HT1080 (cell line): Measurements from ENCODE around the gene EGR1. TPM values are rescaled to one million over a fixed set of nuclear protein-coding genes. Genes with fewer than 3 reads are reported as not detected.
A peak's percentile ranks its signal among the peaks of the same experiment; 100 is the strongest.

Experiments
- DNase-seq: peaks from one replicate; pipeline ENCODE4 v3.0.0-alpha.2; 2015; ENCODE audit warnings: low read depth
- polyA plus RNA-seq, 2 experiments: library from polyadenylated mRNA; depleted of rRNA; stranded (reverse); fragments of >200 nt; gene quantifications; 2 replicates each; pipeline ENCODE4 v1.2.3, GENCODE V29; 2015
- total RNA-seq: library from RNA; depleted of rRNA; stranded (reverse); fragments of >200 nt; shearing (Covaris generic); gene quantifications from 2 replicates; pipeline ENCODE4 v1.2.3, GENCODE V29; 2014; rRNA removed

Gene EGR1
- total RNA-seq, result 0.60 and 0.64 TPM in 2 replicates
- 3.3 and 3.7 TPM in 2 replicates for polyA plus RNA-seq (2015; cell fraction: cytosol; rRNA removed)
- polyA plus RNA-seq (2015; cell fraction: nucleus; rRNA removed), result 2.2 and 4.1 TPM in 2 replicates

GRCh38 chr5:138465261-138466124, at the start of gene EGR1:
TSS of gene EGR1 (plus strand) at chr5:138465479. CDS start at chr5:138465762, 283 bp downstream.
- peak; percentile 90 for DNase-seq

- DNase-seq, result no peak
These were observed 46.8 kb upstream of the EGR1 start for GRCh38 chr5:138418444-138418843.

GRCh38 chr5:138425079-138425478, 40.2 kb upstream of the EGR1 start:
- no peak for DNase-seq

- no peak for DNase-seq
These were observed 29.3 kb upstream of the EGR1 start for GRCh38 chr5:138435943-138436342.

- DNase-seq, result no peak
These were observed 27.1 kb upstream of the EGR1 start for GRCh38 chr5:138438003-138438723.

GRCh38 chr5:138438724-138439476, 26.4 kb upstream of the EGR1 start, which contains the start of gene REEP2:
TSS of gene REEP2 (plus strand) at chr5:138439057. CDS start at chr5:138439209, 152 bp downstream.
- DNase-seq, result no peak

- no peak for DNase-seq
These were observed 25.7 kb upstream of the EGR1 start for GRCh38 chr5:138439477-138440158.

GRCh38 chr5:138440159-138441073, 24.9 kb upstream of the EGR1 start:
- DNase-seq, result no peak

- no peak for DNase-seq
These were observed 24.1 kb upstream of the EGR1 start for GRCh38 chr5:138441221-138441620.

GRCh38 chr5:138444078-138444773, 21.1 kb upstream of the EGR1 start:
- no peak for DNase-seq

GRCh38 chr5:138444774-138445546, 20.3 kb upstream of the EGR1 start:
- DNase-seq, result no peak

GRCh38 chr5:138445547-138446271, 19.6 kb upstream of the EGR1 start:
- no peak for DNase-seq

- no peak for DNase-seq
These were observed 17.2 kb upstream of the EGR1 start for GRCh38 chr5:138448070-138448469.

- no peak for DNase-seq
These were observed 16.5 kb upstream of the EGR1 start for GRCh38 chr5:138448481-138449398.

- DNase-seq, result peak; percentile 82
These were observed 15.6 kb upstream of the EGR1 start for GRCh38 chr5:138449501-138450239.

GRCh38 chr5:138450971-138451370, 14.3 kb upstream of the EGR1 start:
- DNase-seq, result no peak
